GM12873 (cell line): ENCODE data around the gene DAGLB.

Experiments used
- TF ChIP-seq, protein P1 (sequence below): IDR thresholded peaks from 2 replicates; pipeline ENCODE4 v1.5.1; 2012; ENCODE audit warnings: low read depth, mild to moderate bottlenecking, moderate library complexity, low read length, control low read depth; ENCODE audit not compliant: insufficient read depth; ENCODE audit errors: missing control alignments

DAGLB gene

DNA sequence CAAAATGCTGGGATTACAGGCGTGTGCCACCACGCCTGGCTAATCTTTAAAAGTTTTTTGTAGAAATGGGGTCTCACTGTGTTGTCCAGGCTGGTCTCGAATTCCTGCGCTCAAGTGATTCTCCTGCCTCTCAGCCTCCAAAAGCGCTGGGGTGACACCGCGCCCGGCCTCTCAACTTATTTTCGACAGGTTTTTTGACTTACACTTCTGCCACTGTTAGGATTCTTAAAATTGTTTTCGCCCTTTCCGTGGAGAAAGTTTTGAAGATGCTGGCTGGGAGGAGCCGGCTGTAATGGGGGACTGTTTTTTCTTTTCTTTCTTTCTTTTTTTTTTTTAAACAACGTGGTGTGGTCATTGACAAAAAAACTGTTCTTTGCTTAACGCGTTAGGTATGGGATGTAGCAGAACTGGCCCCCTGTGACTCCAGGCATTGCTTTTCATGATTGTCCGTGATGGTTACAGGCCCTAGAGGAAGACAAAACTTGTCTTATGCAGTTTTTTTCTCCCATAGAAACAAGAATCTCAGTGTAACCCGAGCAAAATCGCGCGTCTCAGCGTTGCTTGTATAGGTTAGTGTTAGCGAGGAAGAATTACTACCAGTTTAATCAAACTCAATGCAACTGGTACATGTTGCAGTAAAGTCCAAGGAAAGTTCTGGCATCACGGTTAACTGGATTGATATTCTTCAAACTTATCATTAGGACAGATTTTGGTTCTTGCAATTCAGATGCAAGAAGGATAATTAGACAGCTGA, 72.2 kb downstream of the DAGLB start:
- TF ChIP-seq, protein P1, sequence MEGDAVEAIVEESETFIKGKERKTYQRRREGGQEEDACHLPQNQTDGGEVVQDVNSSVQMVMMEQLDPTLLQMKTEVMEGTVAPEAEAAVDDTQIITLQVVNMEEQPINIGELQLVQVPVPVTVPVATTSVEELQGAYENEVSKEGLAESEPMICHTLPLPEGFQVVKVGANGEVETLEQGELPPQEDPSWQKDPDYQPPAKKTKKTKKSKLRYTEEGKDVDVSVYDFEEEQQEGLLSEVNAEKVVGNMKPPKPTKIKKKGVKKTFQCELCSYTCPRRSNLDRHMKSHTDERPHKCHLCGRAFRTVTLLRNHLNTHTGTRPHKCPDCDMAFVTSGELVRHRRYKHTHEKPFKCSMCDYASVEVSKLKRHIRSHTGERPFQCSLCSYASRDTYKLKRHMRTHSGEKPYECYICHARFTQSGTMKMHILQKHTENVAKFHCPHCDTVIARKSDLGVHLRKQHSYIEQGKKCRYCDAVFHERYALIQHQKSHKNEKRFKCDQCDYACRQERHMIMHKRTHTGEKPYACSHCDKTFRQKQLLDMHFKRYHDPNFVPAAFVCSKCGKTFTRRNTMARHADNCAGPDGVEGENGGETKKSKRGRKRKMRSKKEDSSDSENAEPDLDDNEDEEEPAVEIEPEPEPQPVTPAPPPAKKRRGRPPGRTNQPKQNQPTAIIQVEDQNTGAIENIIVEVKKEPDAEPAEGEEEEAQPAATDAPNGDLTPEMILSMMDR: no peak

DNA sequence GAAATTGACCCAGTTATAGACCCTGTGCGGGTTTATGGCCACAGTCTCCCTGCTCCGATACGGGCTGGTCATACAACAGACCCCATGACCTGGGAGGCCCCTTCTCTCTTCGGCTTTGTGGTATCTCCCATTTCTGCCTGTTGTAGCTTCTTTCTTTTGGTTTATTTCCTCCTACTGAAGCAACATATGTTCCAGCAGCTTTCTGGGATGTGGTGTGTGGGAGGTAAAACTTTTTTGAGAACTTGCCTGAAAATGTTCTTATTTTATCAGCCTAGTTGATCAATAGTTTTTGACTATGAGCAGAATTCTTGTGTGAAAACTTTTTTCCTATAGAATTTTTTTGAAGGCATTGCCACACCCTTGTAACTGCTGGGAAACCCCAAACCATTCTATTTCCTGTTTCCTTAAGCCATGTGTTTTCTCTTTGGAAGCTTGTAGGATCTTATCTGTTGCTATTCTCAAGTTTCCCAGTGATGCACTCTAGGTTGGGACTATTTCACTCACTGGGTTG, 80.0 kb downstream of the DAGLB start:
- TF ChIP-seq, protein P1: no peak

DNA sequence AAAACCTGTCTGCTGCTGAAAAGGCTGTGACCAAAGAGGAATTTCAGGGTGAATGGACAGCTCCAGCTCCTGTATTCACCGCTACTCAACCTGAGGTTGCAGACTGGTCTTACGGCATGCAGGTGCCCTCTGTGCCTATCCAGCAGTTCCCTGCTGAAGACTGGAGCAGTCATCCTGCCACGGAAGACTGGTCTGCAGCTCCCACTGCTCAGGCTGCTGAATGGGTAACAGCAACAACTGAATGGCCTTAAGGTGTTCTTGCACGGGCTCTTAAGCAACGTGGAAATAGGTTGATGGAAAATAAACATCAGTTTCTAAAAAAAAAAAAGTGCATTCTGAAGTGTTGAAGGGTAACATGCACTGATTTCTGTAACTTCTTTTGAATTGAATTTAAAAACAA, 82.3 kb downstream of the DAGLB start:
- TF ChIP-seq, protein P1: no peak

DNA sequence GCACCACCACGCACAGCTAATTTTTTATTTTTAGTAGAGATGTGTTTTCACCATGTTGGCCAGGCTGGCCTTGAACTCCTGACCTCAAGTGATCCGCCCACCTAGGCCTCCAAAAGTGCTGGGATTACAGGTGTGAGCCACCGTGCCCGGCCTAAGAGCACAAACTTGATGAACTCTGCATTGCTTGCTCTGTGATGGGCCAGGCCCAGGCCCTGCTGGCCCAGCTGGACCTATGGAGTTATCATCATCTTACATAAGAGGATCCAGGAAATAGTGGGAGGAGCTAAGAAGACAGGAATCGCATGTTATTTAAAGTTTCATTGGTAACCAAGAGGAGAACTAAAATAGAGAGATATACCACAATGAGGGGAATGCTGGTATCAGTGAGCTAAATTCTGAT, 86.9 kb downstream of the DAGLB start:
- TF ChIP-seq, protein P1: no peak

DNA sequence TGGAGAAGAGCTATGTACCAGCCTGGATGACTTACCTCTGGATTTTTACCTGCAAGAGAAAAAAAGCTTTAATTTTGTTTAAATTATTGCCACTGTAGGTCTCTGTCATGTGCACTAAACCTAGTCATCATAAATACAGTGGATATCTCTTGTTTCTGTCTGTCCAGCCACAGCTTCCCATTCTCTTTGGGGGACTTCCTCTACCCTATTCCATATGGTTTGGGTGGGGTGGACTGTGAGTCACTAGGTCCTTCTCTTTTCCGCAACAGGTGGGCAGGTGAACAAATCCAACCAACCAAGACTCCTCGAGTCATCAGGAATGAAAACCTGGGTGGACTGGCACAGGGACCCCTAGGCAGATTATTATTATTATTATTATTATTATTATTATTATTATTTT, 88.0 kb downstream of the DAGLB start:
- TF ChIP-seq, protein P1: no peak
